C4-2B (cell line): ENCODE data around the gene ZNRF1.

Experiments used
- CTCF ChIP-seq: fragments of 450-650 bp; conservative IDR thresholded peaks from 2 replicates; pipeline ENCODE4 v1.5.1; 2017; ENCODE audit warnings: mild to moderate bottlenecking
- ZFX ChIP-seq: fragments of 450-650 bp; IDR thresholded peaks from 2 replicates; pipeline ENCODE4 v1.6.1; 2017

GRCh38 chr16:74954763-74955162 lies 44.1 kb upstream of the ZNRF1 start:
- TF ChIP-seq CTCF: no peak
- TF ChIP-seq ZFX: no peak
